Large intestine (tissue), 3 donors: ENCODE measurements around the gene SLITRK2. TPM values are rescaled to one million over a fixed set of nuclear protein-coding genes. Genes with fewer than 3 reads are reported as not detected.

ENCODE experiments used
- DNase-seq, 2 donors: peaks; one replicate each; pipeline versions ENCODE4 v3.0.0 to v3.0.0-alpha.2; 2013
- H3K27ac ChIP-seq: one replicate; pipeline ENCODE4 v1.5.1; 2013; ENCODE audit warnings: low read length
- H3K27me3 ChIP-seq: 2 replicates; pipeline ENCODE4 v1.6.1; 2013; ENCODE audit warnings: low read length; ENCODE audit not compliant: control insufficient read depth, insufficient read depth
- H3K36me3 ChIP-seq: 2 replicates; pipeline ENCODE4 v1.6.1; 2013; ENCODE audit warnings: low read length; ENCODE audit not compliant: control insufficient read depth, insufficient read depth
- H3K4me1 ChIP-seq: one replicate; pipeline ENCODE4 v1.6.1; 2013; ENCODE audit warnings: low read length; ENCODE audit not compliant: control insufficient read depth, insufficient read depth
- H3K4me3 ChIP-seq: one replicate; pipeline ENCODE4 v1.5.1; 2013; ENCODE audit warnings: low read length
- H3K9me3 ChIP-seq: one replicate; pipeline ENCODE4 v1.6.1; 2013; ENCODE audit warnings: mild to moderate bottlenecking, low read depth, low read length, moderate library complexity; ENCODE audit not compliant: control insufficient read depth
- WGBS: methylation state at CpG from one replicate; pipeline ENCODE4 v1.1.5; 2013; ENCODE audit warnings: low lambda C conversion rate; ENCODE audit not compliant: insufficient coverage; 5-methylcytosine and 5-hydroxymethylcytosine counted together
- polyA plus RNA-seq: library from polyadenylated mRNA; unstranded; fragments of 120-200 nt; gene quantifications from one replicate; pipeline ENCODE4 v1.2.1, GENCODE V29; 2013

The SLITRK2 gene
- polyA plus RNA-seq, 1 donor = 1.2 TPM

GRCh38 chrX:145820825-145821224 is 3.2 kb downstream of the SLITRK2 start:
- Histone ChIP-seq H3K4me1 (peaks cover 2% of the 10 kb centered on the region), H3K9me3 (no peaks in the 10 kb centered on the region), H3K36me3 (no peaks in the 10 kb centered on the region), H3K27me3 (peaks cover 61% of the 10 kb centered on the region), H3K4me3 (no peak overlapping the region), H3K27ac (no peak overlapping the region)
- no peak for DNase-seq
- no CpG with 5 or more reads among the region's 1 CpG for WGBS

DNA sequence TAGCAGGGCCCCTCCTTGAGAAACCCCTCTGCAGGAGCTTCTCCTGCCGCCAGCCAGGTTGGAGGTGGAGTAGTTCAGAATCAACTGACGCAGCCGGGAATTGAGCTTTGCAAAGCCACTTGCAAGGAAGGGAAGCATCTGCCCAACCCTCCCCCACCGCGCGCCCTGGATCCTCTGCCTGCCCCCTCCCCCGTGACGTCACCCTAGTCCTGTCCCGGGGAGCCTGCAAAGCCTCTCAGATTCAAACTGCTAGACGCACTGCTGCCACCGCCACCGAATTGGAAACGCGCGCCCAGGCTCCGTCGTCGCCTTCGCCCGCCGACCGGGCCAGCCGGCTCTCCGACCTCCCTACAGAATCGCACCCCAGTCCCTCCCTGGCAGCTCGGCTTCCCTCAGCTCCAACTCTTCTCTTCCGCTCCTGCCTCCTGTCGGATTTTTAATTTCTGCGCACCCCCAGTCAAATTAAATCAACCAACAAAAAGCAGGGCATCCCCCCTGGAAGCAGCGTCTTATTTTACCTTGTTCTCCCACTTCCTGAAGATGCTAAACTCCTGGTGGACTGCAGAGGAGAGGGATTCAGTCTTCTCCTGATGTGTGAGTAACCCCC is 3.8 kb downstream of the SLITRK2 start:
- peak in 1 of 2 donors; percentile 37 for DNase-seq
- H3K27me3 ChIP-seq = peaks cover 56% of the 10 kb centered on the region
- no peak overlapping the region for H3K27ac ChIP-seq
- peaks cover 5% of the 10 kb centered on the region for H3K4me1 ChIP-seq
- no CpG with 5 or more reads among the region's 30 CpGs for WGBS
- no peak overlapping the region for H3K4me3 ChIP-seq
- H3K9me3 ChIP-seq = no peaks in the 10 kb centered on the region
- H3K36me3 ChIP-seq = no peaks in the 10 kb centered on the region

GRCh38 chrX:145821898-145822571 is 4.4 kb downstream of the SLITRK2 start:
- 0% methylated on average over 3 of the region's 33 CpGs for WGBS
- no peak overlapping the region for H3K4me3 ChIP-seq
- no peaks in the 10 kb centered on the region for H3K36me3 ChIP-seq
- peaks cover 50% of the 10 kb centered on the region for H3K27me3 ChIP-seq
- H3K27ac ChIP-seq = no peak overlapping the region
- H3K9me3 ChIP-seq = no peaks in the 10 kb centered on the region
- peaks cover 2% of the 10 kb centered on the region for H3K4me1 ChIP-seq
- DNase-seq = no peak

- Histone ChIP-seq H3K9me3 (no peaks in the 10 kb centered on the region), H3K27ac (no peak overlapping the region), H3K27me3 (peaks cover 45% of the 10 kb centered on the region), H3K4me1 (peaks cover 2% of the 10 kb centered on the region), H3K4me3 (no peak overlapping the region), H3K36me3 (no peaks in the 10 kb centered on the region)
- no peak for DNase-seq
- no CpG with 5 or more reads among the region's 7 CpGs for WGBS
Measured at GRCh38 chrX:145823132-145823531, 5.5 kb downstream of the SLITRK2 start.

GRCh38 chrX:145825896-145826295 is 8.3 kb downstream of the SLITRK2 start:
- DNase-seq = no peak
- H3K4me3 ChIP-seq = no peak overlapping the region
- peaks cover 20% of the 10 kb centered on the region for H3K27me3 ChIP-seq
- no CpG with 5 or more reads among the region's 4 CpGs for WGBS
- H3K27ac ChIP-seq = no peak overlapping the region
- H3K36me3 ChIP-seq = no peaks in the 10 kb centered on the region
- H3K4me1 ChIP-seq = peaks cover 2% of the 10 kb centered on the region
- H3K9me3 ChIP-seq = no peaks in the 10 kb centered on the region

DNA sequence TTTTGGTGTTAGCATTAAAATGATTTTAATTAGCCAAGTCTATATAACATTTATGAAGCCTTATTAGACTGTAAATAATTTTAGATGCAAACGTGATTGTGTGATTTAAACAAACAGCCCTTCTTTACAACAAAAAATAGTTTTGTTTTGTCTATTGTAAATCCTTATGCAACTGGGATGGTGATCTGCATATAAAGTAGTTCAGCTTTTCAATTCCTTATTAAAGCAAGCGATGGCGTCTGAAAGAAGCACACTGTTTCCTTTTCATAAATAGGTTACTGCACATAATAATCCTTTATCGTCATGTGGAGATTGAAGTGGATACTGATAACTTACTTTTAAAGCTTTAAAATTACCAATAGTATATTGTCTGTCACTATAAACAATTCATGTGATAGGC is 8.8 kb downstream of the SLITRK2 start:
- Histone ChIP-seq H3K4me1 (peaks cover 2% of the 10 kb centered on the region), H3K9me3 (no peaks in the 10 kb centered on the region), H3K27me3 (peaks cover 15% of the 10 kb centered on the region), H3K4me3 (no peak overlapping the region), H3K27ac (no peak overlapping the region), H3K36me3 (no peaks in the 10 kb centered on the region)
- whole genome bisulfite sequencing = no CpG with 5 or more reads among the region's 4 CpGs
- no peak for DNase-seq

DNA sequence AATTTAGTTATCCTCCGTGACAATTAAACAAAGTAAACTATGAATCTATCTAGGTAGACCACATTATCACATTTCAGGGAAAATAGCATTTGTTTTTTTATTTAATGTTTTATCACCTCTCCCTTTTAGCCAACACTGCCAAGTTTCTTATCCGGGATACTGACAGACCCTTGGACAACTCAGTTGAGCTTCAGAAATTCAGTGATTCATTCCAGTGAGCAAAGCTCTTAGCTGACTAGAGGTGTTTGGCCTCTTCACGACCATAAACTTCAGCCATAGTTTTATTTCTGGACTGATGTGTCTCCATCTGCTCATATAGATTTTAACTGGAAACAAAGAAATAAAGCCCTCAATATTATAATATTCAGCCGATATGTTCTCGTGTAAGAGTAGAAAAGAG is 15.2 kb downstream of the SLITRK2 start:
- no peaks in the 10 kb centered on the region for H3K4me1 ChIP-seq
- DNase-seq = no peak
- 57% methylated on average over 1 of the region's 5 CpGs for WGBS
- H3K4me3 ChIP-seq = no peak overlapping the region
- H3K9me3 ChIP-seq = no peaks in the 10 kb centered on the region
- H3K27ac ChIP-seq = no peak overlapping the region
- H3K27me3 ChIP-seq = no peaks in the 10 kb centered on the region
- no peaks in the 10 kb centered on the region for H3K36me3 ChIP-seq

- no CpG with 5 or more reads among the region's 9 CpGs for WGBS
- no peak for DNase-seq
- Histone ChIP-seq H3K4me1 (peaks cover 8% of the 10 kb centered on the region), H3K4me3 (no peak overlapping the region), H3K36me3 (no peaks in the 10 kb centered on the region), H3K9me3 (no peaks in the 10 kb centered on the region), H3K27ac (no peak overlapping the region), H3K27me3 (no peaks in the 10 kb centered on the region)
Measured at GRCh38 chrX:145840531-145840930, 22.9 kb downstream of the SLITRK2 start.

- peak; percentile 26 to 70 for DNase-seq
- peak overlapping the region; percentile 31 for H3K27ac ChIP-seq
- no CpG with 5 or more reads among the region's 7 CpGs for WGBS
Measured at GRCh38 chrX:145843146-145843904, 25.7 kb downstream of the SLITRK2 start.

GRCh38 chrX:145844886-145845285 is 27.3 kb downstream of the SLITRK2 start:
- Histone ChIP-seq H3K4me1 (peaks cover 8% of the 10 kb centered on the region), H3K36me3 (no peaks in the 10 kb centered on the region), H3K27ac (no peak overlapping the region), H3K4me3 (no peak overlapping the region), H3K27me3 (no peaks in the 10 kb centered on the region), H3K9me3 (no peaks in the 10 kb centered on the region)
- no CpG with 5 or more reads among the region's 7 CpGs for WGBS
- DNase-seq = no peak

More at GRCh38 chrX:145843146-145843904, 25.7 kb downstream of the SLITRK2 start:
- Histone ChIP-seq H3K36me3 (no peaks in the 10 kb centered on the region), H3K27me3 (no peaks in the 10 kb centered on the region), H3K4me1 (peaks cover 8% of the 10 kb centered on the region), H3K4me3 (no peak overlapping the region), H3K9me3 (no peaks in the 10 kb centered on the region)
